ENCODE measurements around the gene MCUB.
"Not testable (repeated sequence)": the region's sequence is repeated elsewhere in the genome, so short reads cannot be mapped to it uniquely, and the experiment has no call there.

Gene MCUB

GRCh38 chr4:109675181-109675580, 115.1 kb downstream of the MCUB start:
- in situ Hi-C loops (cut with HindIII; ENCODE audit: low sequenced_read_pairs), result no loop called here

DNA sequence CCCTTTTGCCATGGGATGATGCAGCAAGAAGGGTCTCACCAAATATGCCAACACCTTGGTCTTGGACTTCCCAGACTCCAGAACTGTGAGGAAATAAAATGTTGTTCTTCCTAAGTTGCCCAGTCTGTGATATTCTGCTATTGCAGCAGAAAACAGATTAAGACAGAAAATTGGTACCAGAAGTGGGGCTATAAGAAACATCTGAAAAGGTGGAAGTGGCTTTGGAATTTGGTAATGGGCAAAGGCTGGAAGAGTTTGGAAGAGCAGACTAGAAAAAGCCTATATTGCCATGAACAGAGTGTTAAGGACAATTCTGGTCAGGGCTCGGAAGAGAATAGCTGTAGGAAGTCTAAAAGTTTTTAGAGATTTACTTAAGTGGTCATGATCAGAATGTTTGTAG, 115.8 kb downstream of the MCUB start:
- in situ Hi-C loops (cut with HindIII; ENCODE audit: low sequenced_read_pairs), result no loop called here

- in situ Hi-C loops (cut with HindIII; ENCODE audit: low sequenced_read_pairs), result no loop called here
Measured at GRCh38 chr4:109676886-109677285, 116.8 kb downstream of the MCUB start.

GRCh38 chr4:109678472-109678871, 118.4 kb downstream of the MCUB start:
- in situ Hi-C loops (cut with HindIII; ENCODE audit: low sequenced_read_pairs), result not testable (repeated sequence)

- in situ Hi-C loops (cut with HindIII; ENCODE audit: low sequenced_read_pairs), result not testable (repeated sequence)
Measured at GRCh38 chr4:109678925-109679324, 118.9 kb downstream of the MCUB start.

GRCh38 chr4:109682875-109683274, 122.8 kb downstream of the MCUB start:
- in situ Hi-C loops (cut with HindIII; ENCODE audit: low sequenced_read_pairs), result no loop called here

GRCh38 chr4:109683621-109684253, 123.7 kb downstream of the MCUB start:
- in situ Hi-C loops (cut with HindIII; ENCODE audit: low sequenced_read_pairs), result no loop called here

GRCh38 chr4:109684727-109685126, 124.7 kb downstream of the MCUB start:
- in situ Hi-C loops (cut with HindIII; ENCODE audit: low sequenced_read_pairs), result no loop called here

GRCh38 chr4:109690690-109691410, 130.8 kb downstream of the MCUB start:
- in situ Hi-C loops (cut with HindIII; ENCODE audit: low sequenced_read_pairs), result no loop called here

GRCh38 chr4:109691411-109691920, 131.4 kb downstream of the MCUB start:
- in situ Hi-C loops (cut with HindIII; ENCODE audit: low sequenced_read_pairs), result no loop called here

DNA sequence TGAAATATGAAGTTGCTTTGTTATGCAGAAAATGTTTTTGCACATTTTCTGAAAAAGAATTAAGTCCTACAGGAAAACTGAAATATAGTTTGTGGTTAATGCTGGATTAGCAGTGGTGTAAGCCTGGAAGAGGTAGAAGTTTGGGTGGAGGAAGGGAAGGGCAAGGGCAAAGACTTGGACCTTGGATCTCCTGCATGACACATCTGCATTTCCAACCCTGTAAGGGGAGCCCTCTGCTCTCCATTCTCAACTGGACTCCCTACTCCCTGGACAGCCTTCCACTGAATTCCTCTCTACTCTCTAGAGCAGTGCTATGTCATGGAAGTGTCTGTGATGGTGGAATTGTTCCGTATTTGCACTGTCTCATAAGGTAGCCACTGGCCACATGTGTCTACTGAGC, 138.6 kb downstream of the MCUB start:
- in situ Hi-C loops (cut with HindIII; ENCODE audit: low sequenced_read_pairs), result no loop called here

GRCh38 chr4:109699553-109700225, 139.6 kb downstream of the MCUB start:
- in situ Hi-C loops (cut with HindIII; ENCODE audit: low sequenced_read_pairs), result no loop called here

DNA sequence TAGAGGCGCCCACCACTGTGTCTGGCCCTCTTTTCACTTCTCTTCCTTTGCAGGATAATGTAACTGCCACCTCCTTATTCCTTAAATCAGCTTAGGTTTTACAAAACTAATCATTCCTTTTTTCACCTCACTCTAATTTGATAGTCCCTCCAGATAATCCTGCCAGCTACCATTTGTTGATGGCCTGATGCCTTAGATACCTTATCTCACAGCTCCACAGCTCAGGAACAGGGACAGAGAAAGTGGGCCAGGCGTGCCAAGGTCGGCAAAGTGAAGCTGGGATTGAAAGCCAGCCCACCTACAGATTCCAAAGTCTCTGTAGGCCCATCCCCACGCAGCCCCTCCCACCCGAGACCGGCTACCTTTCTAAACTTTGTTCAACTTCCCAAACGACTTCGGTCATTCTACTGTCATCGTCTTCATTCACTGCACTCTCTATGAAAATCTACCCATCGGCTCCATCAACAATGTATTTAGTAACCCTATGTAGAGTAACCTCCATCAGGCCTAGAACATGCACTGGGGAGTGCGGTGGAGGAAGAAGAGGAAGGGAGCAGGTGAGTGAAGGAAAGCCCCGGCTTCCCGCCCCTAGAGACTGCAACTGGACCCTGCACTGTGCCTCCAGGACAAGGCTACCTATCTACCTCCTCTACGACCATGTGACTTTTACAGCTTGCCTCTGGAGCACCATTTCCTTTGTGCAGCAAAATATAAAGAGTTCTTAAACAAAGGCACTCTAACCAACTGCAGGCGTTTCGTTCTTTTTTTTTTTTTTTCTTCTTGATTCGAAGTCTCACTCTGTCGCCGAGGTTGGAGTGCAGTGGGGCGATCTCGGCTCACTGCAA, 141.7 kb downstream of the MCUB start:
- in situ Hi-C loops (cut with HindIII; ENCODE audit: low sequenced_read_pairs), result no loop called here

- in situ Hi-C loops (cut with HindIII; ENCODE audit: low sequenced_read_pairs), result no loop called here
Measured at GRCh38 chr4:109702950-109703663, 143.1 kb downstream of the MCUB start, which contains the start of gene CASP6. TSS of gene CASP6 (minus strand) at chr4:109703445. CDS start at chr4:109703395, 50 bp downstream.

DNA sequence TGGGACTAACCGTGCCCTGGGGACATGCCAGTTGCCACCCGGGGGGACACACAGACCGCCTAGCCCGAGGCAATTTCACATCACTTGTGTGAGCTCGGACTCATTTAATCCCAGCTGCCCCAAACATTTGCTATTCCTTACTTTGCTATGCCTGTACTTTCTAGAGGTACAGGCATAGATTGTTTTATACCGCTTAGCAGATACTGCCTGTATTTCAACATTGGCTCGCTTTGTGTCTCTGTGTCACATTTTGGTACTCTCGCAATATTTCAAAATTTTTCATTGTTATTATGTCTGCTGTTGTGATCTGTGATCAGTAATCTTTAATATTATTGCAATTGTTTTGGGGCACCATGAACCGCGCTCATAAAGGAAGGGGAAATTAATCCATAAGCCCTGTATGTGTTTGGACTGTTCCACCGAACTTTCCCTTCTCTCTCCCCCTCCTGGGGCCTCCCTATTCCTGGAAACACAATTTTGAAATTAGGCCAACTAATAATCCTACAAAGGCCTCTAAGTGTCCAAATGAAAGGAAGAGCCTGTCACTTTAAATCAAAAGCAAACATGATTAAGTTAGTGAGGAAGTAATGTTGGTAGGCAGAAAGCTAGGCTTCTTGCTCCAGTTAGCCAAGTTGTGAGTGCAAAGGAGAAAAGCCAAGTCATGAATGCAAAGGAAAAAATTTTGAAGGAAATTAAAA, 143.8 kb downstream of the MCUB start:
- in situ Hi-C loops (cut with HindIII; ENCODE audit: low sequenced_read_pairs), result no loop called here

- in situ Hi-C loops (cut with HindIII; ENCODE audit: low sequenced_read_pairs), result no loop called here
Measured at GRCh38 chr4:109708435-109708834, 148.4 kb downstream of the MCUB start.

DNA sequence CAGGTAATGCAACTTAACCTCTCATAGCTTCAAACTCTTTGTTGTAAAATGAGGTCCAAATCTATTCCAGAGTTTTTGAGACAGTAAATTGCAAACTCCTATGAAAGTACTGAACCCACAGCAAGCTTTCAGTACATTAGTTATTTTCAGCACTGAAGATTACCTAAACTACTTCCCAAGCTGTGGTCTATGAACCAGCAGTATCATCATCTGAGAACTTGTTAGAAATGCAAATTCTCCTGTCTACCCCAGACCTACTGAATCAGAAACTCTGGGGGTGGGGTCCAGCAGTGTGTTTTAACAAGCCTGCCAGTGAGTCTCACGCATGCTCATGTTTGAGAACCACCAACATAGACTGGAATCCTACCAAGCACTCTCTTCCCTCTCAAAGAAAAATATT, 148.9 kb downstream of the MCUB start:
- in situ Hi-C loops (cut with HindIII; ENCODE audit: low sequenced_read_pairs), result no loop called here

DNA sequence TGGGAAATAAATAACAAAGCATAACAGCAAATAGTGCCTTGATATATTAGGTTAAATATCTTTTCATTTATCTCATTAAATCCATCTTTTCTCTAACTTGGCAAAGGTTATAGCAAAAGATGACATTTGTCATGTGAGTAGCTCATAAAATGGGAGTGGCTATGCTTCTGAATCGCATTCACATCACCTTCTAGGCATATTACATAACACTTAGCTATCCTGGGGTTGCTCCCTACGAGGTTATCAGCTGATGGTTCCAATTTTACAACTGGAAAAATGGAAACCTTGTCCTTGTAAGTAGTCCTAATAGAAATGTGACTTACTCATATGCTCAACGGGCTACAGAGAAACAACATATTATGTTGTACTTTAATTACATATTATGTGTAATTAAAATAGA, 153.5 kb downstream of the MCUB start:
- in situ Hi-C loops (cut with HindIII; ENCODE audit: low sequenced_read_pairs), result no loop called here

- in situ Hi-C loops (cut with HindIII; ENCODE audit: low sequenced_read_pairs), result no loop called here
Measured at GRCh38 chr4:109718759-109719158, 158.7 kb downstream of the MCUB start.

- in situ Hi-C loops (cut with HindIII; ENCODE audit: low sequenced_read_pairs), result no loop called here
Measured at GRCh38 chr4:109719604-109720003, 159.6 kb downstream of the MCUB start.

Measured in DLD1 (cell line).